ENCODE measurements around the gene ATP9B.
"Not testable (repeated sequence)": the region's sequence is repeated elsewhere in the genome, so short reads cannot be mapped to it uniquely, and the experiment has no call there.

The ATP9B gene

DNA sequence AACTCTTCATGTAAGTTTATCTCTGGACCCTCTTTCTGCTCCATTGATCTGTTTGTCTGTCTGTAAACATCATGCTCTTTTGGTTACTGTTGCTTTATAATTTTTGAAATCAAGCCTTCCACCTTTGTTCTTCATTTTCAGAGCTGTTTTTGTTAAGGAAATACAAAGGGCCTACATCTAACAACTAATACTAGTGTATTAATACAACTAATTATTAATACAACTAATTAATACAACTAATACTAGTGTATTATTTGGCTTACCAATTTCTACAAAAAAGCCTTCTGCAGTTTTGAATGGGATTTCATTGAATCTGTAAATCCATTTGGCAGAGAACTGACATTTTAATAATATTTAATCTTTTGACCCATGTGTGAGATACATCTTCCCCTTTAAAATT is 66.7 kb downstream of the ATP9B start:
- DNase-seq (ENCODE audit: low read depth): no peak

DNA sequence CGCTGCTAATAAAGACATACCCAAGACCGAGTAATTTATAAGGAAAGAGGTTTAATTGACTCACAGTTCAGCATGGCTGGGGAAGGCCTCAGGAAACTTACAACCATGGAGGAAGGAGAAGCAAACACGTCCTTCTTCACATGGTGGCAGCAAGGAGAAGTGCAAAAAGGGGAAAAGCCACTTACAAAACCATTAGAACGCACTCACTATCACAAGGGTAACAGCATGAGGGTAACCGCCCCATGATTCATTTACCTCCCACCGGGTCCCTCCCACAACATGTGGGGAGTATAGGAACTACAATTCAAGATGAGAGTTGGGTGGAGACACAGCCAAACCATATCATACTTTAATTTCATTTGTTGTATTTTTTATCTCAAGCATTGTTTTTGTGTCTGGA is 67.5 kb downstream of the ATP9B start:
- DNase-seq (ENCODE audit: low read depth): no peak

DNA sequence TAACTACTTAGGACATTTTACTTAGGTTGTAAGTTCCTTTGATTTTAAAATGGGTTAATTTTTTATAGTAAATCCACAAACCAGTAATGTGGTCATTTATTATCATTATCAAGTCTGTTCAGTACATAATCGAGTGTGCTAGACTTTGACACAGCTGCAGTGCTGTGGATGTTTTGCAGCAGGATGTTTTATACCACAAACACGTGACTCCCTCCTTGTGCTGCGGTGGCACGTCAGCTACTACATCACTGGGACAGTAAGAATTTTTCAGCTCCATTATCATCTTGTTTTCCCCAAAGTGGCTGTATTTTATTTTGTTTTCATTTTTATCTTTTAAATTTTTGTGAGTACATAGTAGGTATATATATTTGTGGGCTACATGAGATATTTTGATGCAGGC is 70.0 kb downstream of the ATP9B start:
- no peak for DNase-seq (ENCODE audit: low read depth)

GRCh38 chr18:79147014-79147413 is 77.8 kb downstream of the ATP9B start:
- no peak for DNase-seq (ENCODE audit: low read depth)

DNA sequence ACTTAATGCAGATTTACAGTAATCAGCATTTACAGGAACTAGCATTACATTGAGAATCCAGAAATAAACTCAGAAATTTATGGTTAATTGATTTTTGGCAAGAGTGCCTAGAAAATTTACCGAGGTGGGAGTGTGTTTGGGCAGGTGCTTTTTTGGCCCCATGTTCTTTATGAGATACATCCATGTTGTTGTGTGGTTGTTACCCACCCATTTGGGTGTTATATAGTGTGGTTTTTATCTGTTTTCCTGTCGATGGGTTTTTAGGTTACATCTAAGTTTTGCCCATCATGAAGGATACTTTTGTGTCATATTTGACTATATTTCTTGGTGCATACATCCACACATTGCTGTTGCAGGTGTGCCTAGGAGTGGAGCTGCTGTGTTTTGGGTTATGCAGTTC is 82.0 kb downstream of the ATP9B start:
- DNase-seq (ENCODE audit: low read depth): no peak

DNA sequence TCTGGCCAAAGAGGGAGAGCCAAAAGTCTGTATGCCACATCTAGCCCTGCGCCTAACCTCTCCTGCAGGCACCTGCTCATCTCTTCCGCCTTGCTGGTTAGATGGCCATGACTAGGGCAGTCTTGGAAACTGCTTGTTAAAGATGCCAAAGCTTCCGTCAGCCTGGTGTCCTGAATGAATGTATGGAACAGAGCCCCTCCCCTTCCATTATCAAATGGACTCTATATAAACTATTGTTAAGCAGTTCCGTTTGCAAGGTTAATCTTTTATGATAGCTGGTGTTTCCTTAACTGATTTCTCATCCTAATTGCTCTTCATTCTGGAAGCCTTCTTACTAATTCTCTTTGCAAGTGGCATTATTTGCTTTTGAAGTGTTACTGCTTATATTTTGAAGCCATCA is 87.1 kb downstream of the ATP9B start:
- DNase-seq (ENCODE audit: low read depth): no peak

DNA sequence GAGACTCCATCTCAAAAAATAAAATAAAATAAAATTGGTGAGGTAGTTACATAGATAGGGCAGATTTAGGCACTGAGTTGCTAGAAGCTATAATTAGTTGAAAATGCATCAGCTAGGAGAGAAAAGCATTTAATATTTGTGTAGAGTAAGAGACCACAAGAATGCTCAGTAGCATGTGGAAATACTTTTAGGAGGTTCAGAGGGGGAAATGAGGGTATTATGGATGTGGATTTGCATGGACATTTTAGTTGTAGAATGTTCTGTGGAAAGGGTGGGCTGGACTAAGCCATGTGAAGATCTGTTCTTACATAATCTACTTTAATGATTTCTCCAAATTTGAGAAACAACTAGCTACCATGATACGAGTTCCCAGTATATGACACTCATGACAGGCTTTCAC is 95.5 kb downstream of the ATP9B start:
- DNase-seq (ENCODE audit: low read depth): no peak

DNA sequence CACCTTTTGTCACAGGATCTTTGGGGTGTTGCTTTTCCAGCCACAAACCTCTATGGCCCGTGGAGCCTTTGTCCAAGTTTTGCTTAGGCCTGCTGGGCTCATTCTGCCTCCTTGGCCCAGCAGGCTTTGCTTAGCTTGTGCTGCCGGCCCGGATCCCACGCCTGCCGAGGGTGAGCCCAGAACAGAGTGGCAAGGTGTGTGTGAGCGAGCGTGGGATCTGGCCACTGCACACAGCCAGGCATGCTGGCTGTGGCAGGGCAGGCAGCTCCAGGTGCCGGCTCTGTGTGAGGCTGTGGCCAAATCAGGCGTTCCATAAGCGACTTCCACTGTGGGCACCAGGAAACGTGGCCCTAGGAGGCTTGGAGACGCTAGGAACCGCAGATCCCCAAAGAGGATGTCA is 97.5 kb downstream of the ATP9B start:
- no peak for DNase-seq (ENCODE audit: low read depth)

GRCh38 chr18:79167526-79168190 is 98.5 kb downstream of the ATP9B start:
- DNase-seq (ENCODE audit: low read depth): no peak

- no peak for DNase-seq (ENCODE audit: low read depth)
Observed at GRCh38 chr18:79169958-79170555, 100.9 kb downstream of the ATP9B start.

GRCh38 chr18:79172331-79172730 is 103.1 kb downstream of the ATP9B start:
- not testable (repeated sequence) for DNase-seq (ENCODE audit: low read depth)

GRCh38 chr18:79173742-79174141 is 104.5 kb downstream of the ATP9B start:
- no peak for DNase-seq (ENCODE audit: low read depth)

GRCh38 chr18:79178113-79178531 is 108.9 kb downstream of the ATP9B start:
- no peak for DNase-seq (ENCODE audit: low read depth)

- DNase-seq (ENCODE audit: low read depth): no peak
Observed at GRCh38 chr18:79182047-79182713, 113.0 kb downstream of the ATP9B start.

DNA sequence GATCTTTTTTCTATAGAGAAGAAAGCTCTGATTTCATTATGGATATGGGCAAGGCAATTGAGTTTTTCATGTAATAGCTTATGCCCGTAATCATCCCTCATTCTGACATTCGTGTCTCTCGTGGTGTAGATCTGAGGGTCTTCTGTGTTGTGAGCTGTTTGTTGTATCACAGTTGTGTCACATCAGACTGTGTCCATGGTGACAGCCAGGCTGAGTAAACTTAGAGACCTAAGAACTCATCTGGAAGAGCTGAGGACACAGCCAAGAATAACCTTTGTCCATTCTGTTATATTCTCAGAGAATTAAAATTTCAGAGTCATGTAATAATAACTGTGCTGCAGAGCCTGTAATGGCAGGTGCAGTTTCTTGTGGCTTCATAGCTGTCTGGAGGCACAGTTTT is 116.5 kb downstream of the ATP9B start:
- DNase-seq (ENCODE audit: low read depth): no peak

DNA sequence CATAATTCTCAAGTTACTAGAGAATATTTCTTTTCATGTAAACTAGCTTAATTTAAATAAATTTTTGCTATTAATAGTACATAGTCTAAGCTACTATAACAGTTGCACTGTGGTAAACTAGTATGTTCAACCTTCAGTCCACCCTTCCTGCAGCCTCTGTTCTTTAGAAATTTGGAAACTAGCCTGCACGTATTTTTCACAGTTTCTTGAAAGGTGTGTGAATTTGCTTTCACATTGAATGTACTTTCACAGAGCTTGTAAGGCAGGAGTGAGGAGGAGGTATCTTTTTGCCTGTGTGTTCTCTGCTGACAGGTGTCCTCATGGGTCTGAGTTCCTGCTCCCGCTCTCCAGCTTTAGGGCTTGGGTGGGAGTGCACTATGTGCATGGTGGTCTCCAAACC is 117.5 kb downstream of the ATP9B start:
- no peak for DNase-seq (ENCODE audit: low read depth)

DNA sequence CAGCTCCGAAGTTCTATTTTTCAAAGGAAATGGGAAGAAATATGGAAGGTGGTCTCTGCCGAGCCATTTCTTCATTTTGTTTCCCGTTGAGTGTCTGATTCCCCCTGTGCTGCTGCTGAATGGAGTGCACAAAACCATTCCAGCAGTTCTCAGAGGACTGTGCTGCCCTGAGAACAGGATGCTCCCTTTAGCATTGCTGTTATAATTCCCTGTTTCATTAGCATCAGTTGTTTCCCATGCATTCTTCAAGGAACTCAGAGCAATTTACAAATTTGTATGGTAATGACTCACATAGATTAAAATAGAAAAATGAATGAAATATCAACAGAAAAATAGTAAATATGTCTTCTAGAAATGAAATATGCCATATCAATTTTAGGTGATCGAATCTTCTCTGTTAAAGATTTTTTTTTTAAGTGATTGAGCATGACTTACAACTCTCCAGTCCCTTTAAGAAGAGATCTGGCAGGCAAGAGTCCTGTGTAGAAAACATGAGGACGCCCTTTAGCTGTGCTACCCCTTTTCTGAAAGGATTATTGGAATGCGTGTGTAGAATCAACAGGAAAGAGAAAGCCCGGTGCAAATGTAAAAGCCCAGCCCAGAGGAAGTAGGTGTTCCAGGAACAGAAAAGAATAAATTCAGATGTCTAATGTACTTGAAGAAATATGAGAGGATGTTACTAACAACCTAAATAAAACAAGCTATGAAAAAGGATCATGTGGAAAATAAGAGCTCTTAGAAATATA is 118.5 kb downstream of the ATP9B start:
- DNase-seq (ENCODE audit: low read depth): no peak

DNA sequence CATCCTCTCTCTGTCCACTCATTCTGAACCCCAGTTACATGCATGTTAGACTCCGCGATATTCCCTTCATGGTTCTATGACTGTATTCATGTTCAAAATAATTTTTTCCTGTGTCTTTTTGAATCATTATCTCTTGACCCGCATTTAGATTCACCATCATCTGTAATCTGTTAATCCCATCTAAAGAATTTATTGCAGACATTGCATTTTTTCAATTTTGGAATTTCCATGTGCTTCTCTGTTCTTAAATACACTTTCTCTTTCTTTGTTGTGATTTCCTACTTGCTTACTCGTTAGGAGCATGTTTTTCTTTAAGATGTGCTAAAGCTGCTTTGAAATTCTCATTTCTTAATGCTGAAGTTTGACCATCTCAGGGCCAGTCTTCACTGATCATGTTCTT is 122.2 kb downstream of the ATP9B start:
- no peak for DNase-seq (ENCODE audit: low read depth)

DNA sequence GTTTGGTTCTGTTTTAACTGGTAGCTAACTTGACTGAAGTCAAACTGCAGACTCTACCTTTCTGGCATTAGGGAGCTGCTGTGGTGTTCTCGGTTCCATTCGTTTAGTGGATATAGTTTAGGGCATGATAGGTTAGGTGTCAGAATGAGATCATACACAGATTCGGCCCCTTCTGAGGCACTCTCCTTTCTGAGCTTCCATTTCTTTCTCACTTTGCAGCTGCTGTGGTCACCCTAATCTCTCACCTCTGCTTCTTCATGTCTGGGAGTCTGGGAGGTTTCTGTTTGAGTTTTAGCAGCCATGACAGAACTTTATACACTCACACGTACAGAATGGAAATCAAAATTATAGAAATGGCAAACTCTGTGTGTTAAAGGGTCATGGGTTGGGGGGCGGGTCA is 122.8 kb downstream of the ATP9B start:
- no peak for DNase-seq (ENCODE audit: low read depth)

- DNase-seq (ENCODE audit: low read depth): no peak
Observed at GRCh38 chr18:79193826-79194225, 124.6 kb downstream of the ATP9B start.

DNA sequence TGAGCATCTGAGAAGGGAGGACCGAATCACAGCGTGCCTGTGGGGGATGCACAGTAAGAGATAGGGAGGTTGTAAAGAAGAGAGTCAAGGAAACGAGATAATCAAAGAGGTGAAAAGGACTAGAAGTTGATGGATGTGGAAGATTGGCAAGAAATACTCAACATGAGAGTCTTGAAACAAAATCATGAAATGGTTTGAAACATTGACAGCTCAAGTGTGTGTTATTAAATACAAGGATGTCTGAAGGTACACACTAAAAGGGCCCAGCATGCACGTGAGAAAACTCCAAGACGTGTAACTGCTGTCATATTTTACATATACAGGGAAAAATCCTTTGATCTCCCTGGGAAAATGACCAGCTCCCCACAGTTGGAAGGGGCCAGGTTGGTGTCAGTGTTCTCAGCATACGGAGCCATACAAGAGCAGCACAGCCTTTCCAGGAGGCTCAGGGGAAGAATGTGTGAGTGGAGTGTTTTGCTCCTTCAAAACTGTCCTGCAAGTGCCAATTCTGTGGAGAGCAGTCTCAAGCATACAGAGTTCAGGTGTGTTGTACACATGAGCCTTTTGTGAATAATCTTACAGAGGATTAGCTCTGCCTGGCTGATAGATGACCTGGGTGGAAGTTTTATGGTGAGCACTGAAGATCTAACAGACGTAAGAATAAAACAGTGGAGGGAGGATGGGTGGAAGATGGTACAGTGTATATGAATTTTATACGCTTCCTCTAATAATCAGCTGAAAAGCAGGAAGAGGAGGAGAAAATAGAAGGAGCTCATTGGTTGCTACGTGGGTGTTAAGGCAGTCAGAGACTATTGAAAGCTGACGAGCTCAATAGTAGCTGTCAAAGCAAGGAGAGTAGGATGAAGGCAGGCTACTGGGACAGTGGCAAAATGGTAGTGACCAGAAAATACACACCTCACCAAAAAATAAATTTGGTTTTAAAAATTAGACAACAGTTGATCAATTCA is 126.8 kb downstream of the ATP9B start:
- DNase-seq (ENCODE audit: low read depth): no peak

DNA sequence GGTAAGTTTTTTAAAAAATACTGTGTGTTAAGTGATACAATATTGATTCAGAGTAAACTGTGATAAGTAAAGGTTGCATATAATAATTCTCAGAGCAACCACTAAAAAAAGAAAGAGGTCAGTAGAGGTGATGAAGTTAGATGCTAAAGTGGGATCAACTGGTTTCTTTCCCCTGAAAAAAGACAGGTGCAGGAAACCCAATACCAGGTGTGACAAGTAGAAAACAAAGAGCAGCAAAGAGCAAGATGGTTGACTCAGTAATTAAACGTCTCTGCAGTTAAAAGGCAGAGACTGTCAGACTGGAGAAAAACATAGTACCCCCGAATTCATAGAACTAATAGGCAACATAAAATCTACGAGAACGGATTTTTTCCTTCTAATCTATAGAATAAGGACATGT is 128.3 kb downstream of the ATP9B start:
- DNase-seq (ENCODE audit: low read depth): no peak
